Measurements from ENCODE around the gene FOXR1. TPM values are rescaled to one million over a fixed set of nuclear protein-coding genes. Genes with fewer than 3 reads are reported as not detected.

FOXR1 gene
- total and polyA plus RNA-seq, 9 donors = 1.7 TPM; not detected in 8

DNA sequence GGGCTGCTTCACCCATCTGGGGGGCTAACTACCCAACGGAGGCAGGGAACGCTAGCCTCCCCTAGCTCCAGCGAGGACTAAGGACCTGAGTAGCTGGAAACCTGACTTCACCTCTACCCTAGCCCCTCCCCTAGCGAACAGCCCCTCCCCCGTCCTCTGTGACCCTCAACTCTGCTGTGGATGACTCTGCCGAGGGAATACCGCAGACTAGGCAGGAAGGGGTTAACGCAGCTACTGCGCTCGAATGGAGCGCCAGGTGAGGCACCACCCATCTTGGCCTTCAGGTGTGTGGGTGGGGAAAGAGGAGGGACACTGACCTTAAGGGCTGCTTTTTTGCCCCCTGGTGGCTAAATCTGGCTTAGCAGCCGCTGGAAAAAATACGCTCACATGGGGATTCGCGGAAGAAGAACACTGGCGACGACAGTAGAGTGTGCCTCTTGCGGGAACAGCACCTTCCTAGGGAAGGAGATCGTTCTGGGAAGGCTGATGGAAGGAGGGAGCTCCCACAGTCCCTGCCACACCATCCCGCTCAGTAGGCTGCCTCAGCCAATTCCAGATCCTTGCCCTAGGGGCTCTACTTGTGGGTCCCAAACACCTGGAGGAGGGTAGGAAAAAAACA lies 41.4 kb upstream of the FOXR1 start:
- peak; percentile 80 to 92 (median 89) for DNase-seq
- Histone ChIP-seq H3K27me3 (no peaks in the 10 kb centered on the region), H3K27ac (peak overlapping the region; percentile 76 to 90), H3K4me1 (ENCODE audit: insufficient read depth) (peaks cover 4% of the 10 kb centered on the region), H3K36me3 (no peaks in the 10 kb centered on the region), H3K4me3 (peak overlapping the region; percentile 98), H3K9me3 (no peaks in the 10 kb centered on the region)
- TF ChIP-seq CTCF (IDR thresholded peaks at IDR 0.05) = peak; percentile 91 to 97 (median 95)
- TF ChIP-seq EP300 (IDR thresholded peaks at IDR 0.05) = peak; percentile 50
- no peak for TF ChIP-seq POLR2A (IDR thresholded peaks at IDR 0.05)
- intact Hi-C loops (cut with DNase I) = loop anchor here in 2 of 4 donors (5.0 kb wide), 2 partner anchors 143 to 243 kb away; no protein-coding TSS in a partner anchor
- 1 to 2% (median 1%) methylated on average over 20 of the region's 20 CpGs for WGBS, 3 donors

DNA sequence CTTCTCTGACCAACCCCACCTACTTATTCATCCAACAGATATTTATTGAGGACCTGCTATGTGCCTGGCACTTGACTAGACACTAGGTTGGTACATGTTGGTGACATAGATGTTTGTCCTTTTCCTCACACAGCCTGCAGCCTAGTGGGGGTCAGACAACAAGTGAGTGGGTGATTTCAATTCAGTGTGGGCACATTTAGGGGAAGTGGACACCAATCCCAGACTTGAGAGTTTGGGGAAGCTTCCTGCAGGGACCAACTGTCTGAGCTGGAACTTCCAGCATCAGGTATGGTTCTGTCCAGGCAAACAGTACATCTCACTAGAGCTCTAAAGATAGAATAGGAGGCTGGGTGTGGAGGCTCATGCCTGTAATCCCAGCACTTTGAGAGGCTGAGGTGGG lies 40.0 kb upstream of the FOXR1 start:
- Histone ChIP-seq H3K4me1 (ENCODE audit: insufficient read depth) (peaks cover 4% of the 10 kb centered on the region), H3K9me3 (no peaks in the 10 kb centered on the region), H3K27me3 (no peaks in the 10 kb centered on the region), H3K27ac (no peak overlapping the region), H3K36me3 (no peaks in the 10 kb centered on the region), H3K4me3 (no peak overlapping the region)
- DNase-seq = no peak
- intact Hi-C loops (cut with DNase I) = loop anchor here in 2 of 4 donors (5.0 kb wide), 2 partner anchors 144 to 244 kb away; no protein-coding TSS in a partner anchor
- TF ChIP-seq EP300 (IDR thresholded peaks at IDR 0.05) (no peak), CTCF (IDR thresholded peaks at IDR 0.05) (no peak), POLR2A (IDR thresholded peaks at IDR 0.05) (no peak)

DNA sequence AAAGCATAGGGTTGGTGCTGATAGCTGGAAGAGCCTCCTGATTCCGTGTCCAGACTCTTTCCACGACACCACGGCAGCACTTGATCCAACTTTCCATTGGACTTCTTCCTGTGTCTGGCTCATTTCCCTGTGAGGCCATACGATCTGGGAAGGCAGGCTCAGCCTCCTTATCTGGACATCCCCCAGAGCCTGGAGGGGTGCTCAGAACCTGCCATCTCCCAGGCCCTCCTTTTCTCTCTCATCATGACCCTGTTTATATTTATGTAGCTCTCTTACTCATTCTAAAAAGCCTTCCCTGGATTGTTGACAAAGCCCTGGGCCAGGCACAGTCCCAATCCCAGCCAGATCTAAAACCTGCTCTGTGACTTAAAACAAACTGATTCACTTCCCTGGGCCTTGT lies 38.1 kb upstream of the FOXR1 start:
- no peak for TF ChIP-seq CTCF (IDR thresholded peaks at IDR 0.05)
- no peak for TF ChIP-seq EP300 (IDR thresholded peaks at IDR 0.05)
- no peak for TF ChIP-seq POLR2A (IDR thresholded peaks at IDR 0.05)
- no peak overlapping the region for H3K4me3 ChIP-seq
- intact Hi-C loops (cut with DNase I) = loop anchor here in 2 of 4 donors (5.0 kb wide), 2 partner anchors 146 to 246 kb away; no protein-coding TSS in a partner anchor
- DNase-seq = peak in 4 of 5 donors; percentile 26 to 53 (median 35)
- H3K27ac ChIP-seq = no peak overlapping the region
- H3K27me3 ChIP-seq = no peaks in the 10 kb centered on the region
- H3K36me3 ChIP-seq = no peaks in the 10 kb centered on the region
- H3K4me1 ChIP-seq (ENCODE audit: insufficient read depth) = peaks cover 1% of the 10 kb centered on the region
- WGBS, 3 donors = 1 to 7% (median 5%) methylated on average over 4 of the region's 4 CpGs
- no peaks in the 10 kb centered on the region for H3K9me3 ChIP-seq

DNA sequence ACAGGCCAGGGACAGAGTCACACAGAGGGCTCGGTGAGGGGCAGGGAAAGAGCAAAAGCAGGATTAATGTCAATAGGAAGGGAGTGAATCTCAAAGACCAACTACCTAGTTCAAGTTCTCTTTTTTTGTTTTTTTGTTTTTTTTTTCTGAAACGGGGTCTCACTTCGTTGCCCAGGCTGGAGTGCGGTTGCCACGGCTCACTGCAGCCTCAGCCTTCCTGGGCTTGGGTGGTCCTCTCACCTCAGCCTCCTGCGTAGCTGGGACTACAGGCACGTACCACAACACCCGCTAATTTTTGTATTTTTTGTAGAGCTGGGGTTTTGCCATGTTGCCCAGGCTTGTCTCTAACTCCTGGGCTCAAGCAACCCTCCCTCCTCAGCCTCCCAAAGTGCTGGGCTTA lies 36.2 kb upstream of the FOXR1 start:
- Histone ChIP-seq H3K27ac (no peak overlapping the region), H3K27me3 (no peaks in the 10 kb centered on the region), H3K36me3 (no peaks in the 10 kb centered on the region), H3K4me1 (ENCODE audit: insufficient read depth) (peaks cover 1% of the 10 kb centered on the region), H3K9me3 (no peaks in the 10 kb centered on the region), H3K4me3 (no peak overlapping the region)
- WGBS, 3 donors = 75 to 90% (median 76%) methylated on average over 8 of the region's 8 CpGs
- no peak for TF ChIP-seq CTCF (IDR thresholded peaks at IDR 0.05)
- TF ChIP-seq EP300 (IDR thresholded peaks at IDR 0.05) = no peak
- TF ChIP-seq POLR2A (IDR thresholded peaks at IDR 0.05) = no peak
- intact Hi-C loops (cut with DNase I) = loop anchor here in 1 of 4 donors (5.0 kb wide), 1 partner anchor 33 kb away; no protein-coding TSS in a partner anchor
- no peak for DNase-seq
